Type B pancreatic cell (in vitro differentiated cells): Measurements from ENCODE around the gene KISS1. TPM values are rescaled to one million over a fixed set of nuclear protein-coding genes. Genes with fewer than 3 reads are reported as not detected.

ENCODE experiments used
- DNase-seq: peaks from one replicate; pipeline ENCODE4 v3.0.0; 2021; ENCODE audit warnings: mixed read lengths; ENCODE audit not compliant: unreplicated experiment; ENCODE audit errors: extremely low spot score
- H3K27ac Mint-ChIP-seq: 2 replicates; pipeline ENCODE4 v1.8.0; 2021; ENCODE audit warnings: mild to moderate bottlenecking, mixed read lengths
- H3K27me3 Mint-ChIP-seq: 2 replicates; pipeline ENCODE4 v1.8.0; 2021; ENCODE audit warnings: mixed read lengths
- H3K36me3 Mint-ChIP-seq: 2 replicates; pipeline ENCODE4 v1.8.0; 2021; ENCODE audit warnings: mixed read lengths
- H3K4me1 Mint-ChIP-seq: one replicate; pipeline ENCODE4 v1.8.0; 2021; ENCODE audit warnings: mixed read lengths; ENCODE audit not compliant: unreplicated experiment
- H3K4me3 Mint-ChIP-seq: 2 replicates; pipeline ENCODE4 v1.8.0; 2021; ENCODE audit warnings: mild to moderate bottlenecking, mixed read lengths
- H3K9me3 Mint-ChIP-seq: 2 replicates; pipeline ENCODE4 v1.8.0; 2021; ENCODE audit warnings: mixed read lengths
- total RNA-seq: library from RNA; stranded (reverse); gene quantifications from 2 replicates; pipeline ENCODE4 v1.2.1, GENCODE V29; 2021; ENCODE audit warnings: low replicate concordance
- TF ChIP-seq, protein P1 (sequence below): fragments of 200-600 bp; sonication (generic); conservative IDR thresholded peaks from 2 replicates; pipeline ENCODE4 v1.5.0; 2021; ENCODE audit warnings: antibody characterized with exemption, mild to moderate bottlenecking

KISS1 gene
- total RNA-seq, 1 donor from 2014 or later = 0.48 TPM

DNA sequence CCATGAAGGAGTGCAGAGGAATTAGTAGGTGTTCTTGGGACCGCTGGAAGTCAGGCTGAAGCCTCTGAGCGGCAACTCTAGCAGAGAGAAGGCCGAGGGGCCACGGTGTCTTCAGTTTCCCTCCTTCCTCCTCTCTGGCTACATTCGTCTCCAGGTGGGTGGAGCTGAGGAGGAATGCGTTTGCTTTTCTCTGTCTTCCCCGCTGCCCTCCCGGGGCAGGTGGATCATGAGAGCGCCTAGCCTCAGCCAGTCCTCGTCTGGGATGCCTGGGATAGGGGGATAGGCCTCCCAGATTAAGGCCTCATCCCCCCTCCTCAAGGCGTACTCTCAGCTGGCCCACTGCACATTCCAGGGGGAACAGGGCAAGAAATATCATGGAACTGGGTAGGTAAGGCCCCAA is 25.0 kb upstream of the KISS1 start:
- H3K27me3 Mint-ChIP-seq = no peaks in the 10 kb centered on the region
- no peak overlapping the region for H3K27ac Mint-ChIP-seq
- DNase-seq = no peak
- no peak overlapping the region for H3K4me3 Mint-ChIP-seq
- H3K9me3 Mint-ChIP-seq = no peaks in the 10 kb centered on the region
- no peaks in the 10 kb centered on the region for H3K36me3 Mint-ChIP-seq
- H3K4me1 Mint-ChIP-seq = peaks cover 7% of the 10 kb centered on the region
- TF ChIP-seq, protein P1, sequence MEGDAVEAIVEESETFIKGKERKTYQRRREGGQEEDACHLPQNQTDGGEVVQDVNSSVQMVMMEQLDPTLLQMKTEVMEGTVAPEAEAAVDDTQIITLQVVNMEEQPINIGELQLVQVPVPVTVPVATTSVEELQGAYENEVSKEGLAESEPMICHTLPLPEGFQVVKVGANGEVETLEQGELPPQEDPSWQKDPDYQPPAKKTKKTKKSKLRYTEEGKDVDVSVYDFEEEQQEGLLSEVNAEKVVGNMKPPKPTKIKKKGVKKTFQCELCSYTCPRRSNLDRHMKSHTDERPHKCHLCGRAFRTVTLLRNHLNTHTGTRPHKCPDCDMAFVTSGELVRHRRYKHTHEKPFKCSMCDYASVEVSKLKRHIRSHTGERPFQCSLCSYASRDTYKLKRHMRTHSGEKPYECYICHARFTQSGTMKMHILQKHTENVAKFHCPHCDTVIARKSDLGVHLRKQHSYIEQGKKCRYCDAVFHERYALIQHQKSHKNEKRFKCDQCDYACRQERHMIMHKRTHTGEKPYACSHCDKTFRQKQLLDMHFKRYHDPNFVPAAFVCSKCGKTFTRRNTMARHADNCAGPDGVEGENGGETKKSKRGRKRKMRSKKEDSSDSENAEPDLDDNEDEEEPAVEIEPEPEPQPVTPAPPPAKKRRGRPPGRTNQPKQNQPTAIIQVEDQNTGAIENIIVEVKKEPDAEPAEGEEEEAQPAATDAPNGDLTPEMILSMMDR = no peak

DNA sequence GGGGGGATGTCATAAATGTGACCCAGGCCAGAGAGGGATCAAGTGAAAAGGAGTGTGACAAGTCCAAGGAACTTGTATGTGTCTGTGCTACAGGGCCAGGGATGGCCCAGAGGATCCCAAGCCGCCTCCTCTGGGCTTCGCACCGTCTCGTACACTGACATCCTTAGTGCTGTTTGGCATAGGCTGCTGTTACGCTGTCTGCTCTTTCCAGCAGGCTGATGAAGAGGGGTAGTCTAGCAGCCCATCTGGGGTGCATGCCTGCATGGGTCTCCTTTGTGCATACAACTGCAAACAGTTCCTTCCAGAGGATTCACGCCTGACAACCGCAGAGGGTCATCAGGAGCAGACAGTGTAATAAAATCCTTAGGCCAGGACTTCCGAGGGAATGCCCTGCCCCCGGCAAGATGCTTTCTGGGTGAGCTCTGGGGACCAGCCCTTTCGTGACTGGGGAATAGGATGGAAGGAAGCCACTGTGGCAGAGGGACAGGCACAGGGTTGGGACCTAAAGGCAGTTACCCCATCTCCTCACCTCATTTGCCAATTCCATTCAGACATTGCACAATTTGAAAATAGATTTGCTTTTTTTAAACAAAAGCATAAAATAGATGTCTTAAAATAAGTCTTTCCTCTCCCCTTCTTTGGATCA is 23.8 kb upstream of the KISS1 start:
- no peaks in the 10 kb centered on the region for H3K9me3 Mint-ChIP-seq
- H3K4me1 Mint-ChIP-seq = peaks cover 5% of the 10 kb centered on the region
- no peaks in the 10 kb centered on the region for H3K36me3 Mint-ChIP-seq
- no peak for DNase-seq
- H3K4me3 Mint-ChIP-seq = no peak overlapping the region
- TF ChIP-seq, protein P1 = no peak
- H3K27me3 Mint-ChIP-seq = no peaks in the 10 kb centered on the region
- no peak overlapping the region for H3K27ac Mint-ChIP-seq

DNA sequence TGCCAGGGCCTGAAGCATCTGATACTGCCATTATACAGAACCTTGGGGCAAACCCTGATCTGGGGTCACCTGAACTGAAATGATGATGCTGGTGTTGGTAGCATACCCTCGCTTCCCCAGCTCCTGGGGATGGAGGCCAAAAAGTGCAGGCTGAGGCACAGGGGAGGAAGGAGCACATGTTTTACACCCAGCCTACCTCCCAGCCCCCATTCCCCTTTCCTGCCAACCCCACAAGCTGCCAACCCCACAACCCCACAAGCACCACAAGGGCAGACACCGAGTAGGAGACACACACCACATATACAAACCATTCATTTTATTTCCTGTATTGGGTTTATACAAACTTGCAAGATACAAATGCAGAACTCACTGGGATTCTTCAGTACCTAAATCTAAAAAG is 22.3 kb upstream of the KISS1 start:
- Mint-ChIP-seq H3K36me3 (no peaks in the 10 kb centered on the region), H3K4me1 (peaks cover 10% of the 10 kb centered on the region), H3K4me3 (no peak overlapping the region), H3K9me3 (no peaks in the 10 kb centered on the region), H3K27me3 (no peaks in the 10 kb centered on the region), H3K27ac (no peak overlapping the region)
- TF ChIP-seq, protein P1 = no peak
- DNase-seq = no peak

DNA sequence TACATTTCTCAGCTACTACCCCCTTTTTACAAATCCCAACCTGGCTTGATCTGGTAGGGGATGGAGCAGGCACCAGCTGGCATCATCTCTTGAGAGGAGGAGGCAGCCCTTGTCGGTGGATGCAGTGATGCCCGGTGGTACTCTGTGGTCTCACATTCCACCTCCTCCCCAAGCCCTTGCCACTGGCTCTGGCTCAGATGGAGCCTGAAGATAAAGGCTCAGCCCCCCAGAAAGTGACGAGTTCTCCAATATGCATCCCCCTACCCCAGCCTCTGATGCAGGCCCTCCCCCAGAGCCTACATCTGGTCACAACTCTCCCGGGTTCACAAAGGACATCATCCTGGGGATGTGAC is 21.3 kb upstream of the KISS1 start:
- no peak overlapping the region for H3K27ac Mint-ChIP-seq

DNA sequence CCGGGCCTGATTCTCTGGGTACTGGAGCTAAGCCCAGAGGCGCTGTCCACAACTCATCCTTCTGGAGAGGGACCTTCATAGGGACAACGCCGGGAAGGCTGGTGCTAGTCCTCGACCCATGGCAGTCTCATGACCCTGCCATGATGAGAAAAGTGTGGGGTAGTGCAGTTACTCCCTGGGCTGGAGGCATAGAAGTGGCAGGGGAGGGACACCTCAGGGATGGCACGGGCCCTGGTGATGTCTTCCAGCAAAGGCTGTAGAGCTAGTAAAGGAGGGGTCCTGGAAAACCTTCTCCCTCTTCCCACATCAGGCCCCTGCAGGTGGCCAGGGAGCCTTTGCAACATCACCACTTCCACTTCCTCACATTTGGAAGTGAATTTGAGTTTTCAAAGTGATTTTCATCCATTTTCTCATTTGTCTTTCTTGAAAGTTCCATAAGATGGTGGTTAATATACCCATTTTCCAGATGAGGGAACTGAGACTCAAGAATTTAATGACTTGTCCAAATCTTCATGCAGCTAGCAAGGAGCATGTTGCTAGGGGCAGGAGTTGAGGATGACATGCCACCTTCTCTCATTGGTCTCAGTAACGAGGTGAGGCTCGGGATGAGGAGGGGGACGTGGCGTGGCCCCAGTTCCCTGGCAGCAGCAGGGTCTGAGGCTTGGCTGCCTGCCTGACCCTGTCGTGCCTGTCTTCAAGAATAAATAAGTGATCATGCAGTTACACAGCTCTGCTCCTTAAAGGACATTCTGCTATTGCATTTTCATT is 20.8 kb upstream of the KISS1 start:
- no peaks in the 10 kb centered on the region for H3K27me3 Mint-ChIP-seq
- no peak overlapping the region for H3K4me3 Mint-ChIP-seq
- no peaks in the 10 kb centered on the region for H3K36me3 Mint-ChIP-seq
- DNase-seq = no peak
- H3K27ac Mint-ChIP-seq = no peak overlapping the region
- no peaks in the 10 kb centered on the region for H3K9me3 Mint-ChIP-seq
- H3K4me1 Mint-ChIP-seq = peaks cover 10% of the 10 kb centered on the region
- TF ChIP-seq, protein P1 = no peak

More for the DNA sequence above, 21.3 kb upstream of the KISS1 start:
- Mint-ChIP-seq H3K9me3 (no peaks in the 10 kb centered on the region), H3K27me3 (no peaks in the 10 kb centered on the region), H3K4me3 (no peak overlapping the region), H3K4me1 (peaks cover 10% of the 10 kb centered on the region), H3K36me3 (no peaks in the 10 kb centered on the region)
- no peak for DNase-seq
- TF ChIP-seq, protein P1 = no peak
